ENCODE data around the gene CELSR1.

The CELSR1 gene

GRCh38 chr22:46374663-46375474, 162.6 kb downstream of the CELSR1 start:
- DNase-seq (ENCODE audit: low read depth) = no peak

DNA sequence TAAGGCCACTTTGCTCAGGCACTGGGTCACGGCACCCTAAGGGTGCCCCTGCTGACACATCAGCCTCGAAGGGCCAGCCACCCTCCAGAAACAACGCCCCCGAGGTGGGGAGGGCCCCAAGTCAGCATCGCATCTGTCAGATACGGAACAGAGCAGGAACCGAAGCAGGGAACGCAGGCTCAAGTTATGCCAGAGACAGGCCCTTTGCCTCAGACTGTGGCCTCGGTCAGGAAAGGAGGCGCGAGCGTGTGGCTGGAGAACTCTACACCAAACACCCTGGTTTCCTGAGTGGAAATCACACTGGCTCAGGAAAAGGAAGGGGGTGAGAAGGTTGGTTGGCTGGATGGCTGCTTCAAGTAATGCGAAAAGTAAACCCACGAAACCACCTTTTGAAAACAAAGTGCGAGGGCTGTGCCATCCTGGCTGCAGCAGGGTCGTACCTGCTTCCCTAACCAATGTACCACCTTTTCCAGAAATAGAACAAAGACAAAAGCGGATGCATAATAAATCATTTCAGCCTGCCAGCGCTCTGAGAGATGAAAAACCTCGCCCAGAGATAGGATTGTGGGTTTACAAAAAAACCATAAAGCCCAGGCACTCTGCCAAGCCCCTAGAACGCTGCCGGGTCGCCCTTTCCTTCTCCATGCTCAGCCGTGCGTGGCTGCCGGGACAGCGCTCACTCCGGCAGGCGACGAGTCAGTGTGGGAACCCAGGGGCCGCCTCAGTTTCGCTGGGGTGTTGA, 163.3 kb downstream of the CELSR1 start:
- DNase-seq (ENCODE audit: low read depth) = no peak

DNA sequence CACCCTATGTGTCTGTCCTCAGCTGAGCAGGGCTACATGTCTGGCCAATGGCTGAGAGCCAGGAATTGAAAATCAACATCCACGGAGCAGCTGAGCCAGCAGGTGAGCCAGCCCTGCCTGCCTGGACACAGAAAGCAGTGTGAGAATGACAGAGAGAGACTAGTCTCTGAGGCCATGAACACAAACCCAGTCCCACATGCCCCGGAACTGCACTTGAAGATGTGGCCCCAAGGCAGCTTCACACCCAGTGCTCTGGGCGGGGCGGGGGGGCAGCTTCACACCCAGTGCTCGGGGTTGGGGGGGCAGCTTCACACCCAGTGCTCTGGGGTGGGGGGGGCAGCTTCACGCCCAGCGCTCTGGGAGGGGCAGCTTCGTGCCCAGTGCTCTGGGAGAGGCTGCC, 164.3 kb downstream of the CELSR1 start:
- DNase-seq (ENCODE audit: low read depth) = no peak

GRCh38 chr22:46372686-46373085, 164.7 kb downstream of the CELSR1 start:
- DNase-seq (ENCODE audit: low read depth) = no peak

GRCh38 chr22:46371623-46372226, 165.7 kb downstream of the CELSR1 start:
- DNase-seq (ENCODE audit: low read depth) = no peak

DNA sequence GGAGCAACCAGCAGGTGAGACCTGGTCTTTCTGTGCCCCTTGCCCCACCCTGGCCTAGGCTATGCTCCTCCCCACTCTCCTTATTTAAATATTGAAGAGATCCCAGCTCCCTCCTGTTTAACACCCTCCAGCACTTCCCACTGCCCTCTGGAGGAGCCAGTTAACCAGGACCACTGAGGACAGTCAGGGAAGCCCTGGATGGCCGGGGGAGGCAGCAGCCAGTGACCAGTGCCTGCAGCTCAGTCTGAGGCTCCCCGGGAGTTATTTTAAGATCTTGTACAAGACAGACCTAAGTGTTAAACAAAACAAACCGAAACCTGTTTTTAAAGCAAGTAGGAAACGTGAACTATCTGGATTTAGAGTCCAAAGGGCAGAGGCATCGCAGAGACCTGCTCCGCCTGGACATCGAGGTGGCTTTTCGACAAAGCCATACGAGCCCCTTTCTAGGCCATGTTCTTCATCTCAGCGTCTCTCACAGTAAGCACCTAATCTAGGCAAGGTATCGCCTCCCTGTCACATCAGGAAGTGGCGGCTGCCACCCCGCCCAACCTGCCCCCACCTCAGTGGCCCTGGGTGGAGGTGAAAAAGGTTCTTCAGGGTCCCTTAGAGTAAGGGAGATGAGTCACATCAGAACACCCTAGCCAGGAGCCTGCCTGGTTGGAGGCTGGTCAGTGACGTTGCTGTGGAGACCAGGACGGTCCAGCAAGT, 166.7 kb downstream of the CELSR1 start:
- no peak for DNase-seq (ENCODE audit: low read depth)

GRCh38 chr22:46369716-46370583, 167.5 kb downstream of the CELSR1 start:
- DNase-seq (ENCODE audit: low read depth) = no peak

DNA sequence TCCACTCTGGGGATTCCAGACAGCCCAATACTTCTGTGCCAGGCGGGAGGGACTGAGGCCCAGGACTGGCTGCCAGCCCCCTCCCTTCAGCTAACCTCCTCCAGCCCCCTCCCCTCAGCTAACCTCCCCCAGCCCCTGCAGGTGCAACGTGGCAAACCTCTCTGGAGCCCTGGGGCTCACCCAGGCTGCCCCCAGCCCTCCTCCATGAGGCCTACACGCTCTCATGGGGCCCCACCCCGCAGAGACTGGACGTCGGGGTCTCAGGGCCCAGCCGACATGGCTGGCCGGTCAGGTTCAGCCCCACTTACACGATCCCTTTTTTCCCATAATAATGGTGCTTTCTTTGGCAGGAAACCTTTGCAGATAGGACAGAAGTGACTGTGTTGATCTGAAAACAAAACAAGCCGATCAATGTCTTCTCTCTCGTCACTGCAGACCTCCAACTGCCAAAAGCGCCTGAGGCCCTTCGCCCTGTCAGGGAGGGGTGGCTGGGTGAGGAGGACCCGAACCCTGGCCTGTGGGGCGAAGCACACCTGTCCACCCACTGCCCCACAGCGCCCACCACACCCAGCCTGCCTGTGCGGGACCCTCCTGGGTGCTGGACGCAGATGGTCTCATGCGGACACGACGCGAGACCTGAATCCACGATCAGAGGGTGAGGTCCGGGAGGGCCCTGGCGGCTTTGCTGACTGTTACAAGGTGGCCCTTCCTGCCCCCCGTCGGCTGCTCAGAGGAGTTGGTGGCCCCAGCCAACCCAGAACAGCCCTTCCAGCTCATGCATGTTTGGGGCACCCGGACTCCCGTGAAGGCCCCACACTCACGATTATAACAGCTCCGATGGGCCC, 168.3 kb downstream of the CELSR1 start:
- DNase-seq (ENCODE audit: low read depth) = no peak

GRCh38 chr22:46368422-46368821, 169.0 kb downstream of the CELSR1 start:
- DNase-seq (ENCODE audit: low read depth) = no peak

DNA sequence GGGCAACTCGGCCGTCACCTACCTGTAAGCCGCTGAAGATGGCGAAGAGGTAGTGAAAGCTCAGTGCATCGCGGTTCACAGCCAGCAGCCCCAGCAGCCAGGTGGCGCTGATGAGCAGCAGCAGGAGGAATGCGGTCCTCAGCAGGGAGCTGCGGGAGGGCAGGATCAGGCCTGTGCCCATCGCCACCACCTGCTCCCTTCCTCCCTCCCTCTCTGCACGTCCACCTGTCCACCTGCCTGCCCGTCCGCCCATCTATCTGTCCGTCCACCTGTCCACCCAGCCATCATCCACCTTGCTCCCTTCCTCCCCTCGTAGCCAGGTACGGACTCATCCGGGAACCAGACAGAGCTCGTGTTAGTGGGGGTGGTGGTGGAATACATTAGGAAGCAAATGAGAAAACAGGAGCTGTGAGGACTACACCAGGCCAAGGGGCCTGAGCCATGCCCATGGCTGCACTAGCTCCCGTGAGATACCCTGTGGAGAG, 169.7 kb downstream of the CELSR1 start:
- no peak for DNase-seq (ENCODE audit: low read depth)

GRCh38 chr22:46366801-46367706, 170.4 kb downstream of the CELSR1 start:
- no peak for DNase-seq (ENCODE audit: low read depth)

- no peak for DNase-seq (ENCODE audit: low read depth)
Observed at GRCh38 chr22:46366327-46366731, 171.1 kb downstream of the CELSR1 start.

GRCh38 chr22:46365166-46365624, 172.2 kb downstream of the CELSR1 start:
- DNase-seq (ENCODE audit: low read depth) = no peak

DNA sequence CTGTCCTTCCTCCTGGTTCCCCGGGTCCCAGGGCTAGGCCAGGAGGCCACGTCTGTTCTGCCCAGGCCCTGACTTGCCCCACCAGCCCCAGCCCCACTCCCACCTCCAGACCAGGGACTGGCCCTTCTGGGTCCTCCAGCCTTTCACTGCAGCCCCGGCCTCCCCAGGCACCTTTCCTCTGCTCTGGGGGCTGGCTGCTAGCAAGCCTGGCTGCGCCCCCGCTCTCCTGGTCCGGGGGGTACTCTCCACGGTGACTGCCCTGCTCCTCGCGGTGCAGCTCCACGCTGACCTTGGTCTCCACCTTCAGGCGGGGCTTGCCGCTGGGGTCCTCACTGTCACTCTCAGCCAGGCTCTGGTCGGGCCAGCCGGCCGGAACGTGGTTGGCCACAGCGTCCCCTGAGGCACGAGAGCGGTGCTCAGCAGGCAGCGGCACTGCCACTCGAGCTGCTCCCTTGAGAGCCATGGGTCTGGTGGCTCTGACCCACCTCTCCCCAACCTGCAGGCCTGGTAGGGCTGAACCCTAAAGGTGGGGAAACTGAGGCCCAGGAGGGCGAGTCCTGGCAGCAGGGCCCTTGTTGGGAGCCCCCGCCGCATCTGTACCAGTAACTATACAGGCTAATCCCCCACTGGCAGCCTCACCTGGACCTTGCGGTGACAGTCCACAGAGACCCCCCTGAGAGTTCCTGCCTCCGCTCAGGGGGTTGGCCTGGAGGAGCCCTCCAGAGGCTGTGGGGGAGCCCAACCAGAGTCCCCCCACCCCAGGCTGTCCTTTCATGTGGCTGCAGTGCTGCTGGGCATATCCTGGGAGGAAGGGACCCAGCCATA, 172.9 kb downstream of the CELSR1 start:
- DNase-seq (ENCODE audit: low read depth) = no peak

DNA sequence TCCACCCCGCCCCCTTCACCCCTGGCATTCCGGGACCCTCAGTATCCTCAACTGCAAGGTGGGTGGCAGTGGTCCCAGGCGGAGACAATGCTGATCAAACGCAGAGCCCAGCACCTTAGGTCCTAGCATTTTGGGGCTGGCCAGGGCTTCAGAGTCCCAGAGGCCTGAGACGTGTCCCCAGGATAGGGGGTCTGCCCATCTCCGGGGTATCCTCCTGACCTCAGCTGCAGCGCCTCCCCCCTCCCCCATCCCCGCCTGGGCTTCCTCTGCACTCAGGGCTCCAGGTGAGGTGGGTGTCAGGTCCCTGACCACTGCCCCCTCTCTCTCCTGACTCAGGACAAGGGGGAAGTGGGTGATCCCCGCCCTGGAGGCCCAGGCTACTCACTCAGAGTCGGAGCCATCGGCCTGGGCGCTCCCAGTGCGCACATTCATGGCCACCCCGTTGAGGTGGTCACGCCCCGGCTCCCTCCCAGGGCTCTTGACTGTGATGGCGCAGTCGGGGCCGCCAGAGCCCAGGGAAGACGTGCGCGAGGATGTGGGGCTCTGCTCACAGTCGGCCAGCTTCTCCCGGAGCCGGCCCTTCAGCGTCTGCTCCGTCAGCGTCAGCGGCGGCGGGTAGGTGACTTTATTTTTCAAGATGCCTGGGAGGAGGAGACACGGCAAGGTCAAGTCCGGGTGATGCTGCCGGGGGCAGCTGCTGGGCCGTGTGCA, 173.7 kb downstream of the CELSR1 start:
- no peak for DNase-seq (ENCODE audit: low read depth)

DNA sequence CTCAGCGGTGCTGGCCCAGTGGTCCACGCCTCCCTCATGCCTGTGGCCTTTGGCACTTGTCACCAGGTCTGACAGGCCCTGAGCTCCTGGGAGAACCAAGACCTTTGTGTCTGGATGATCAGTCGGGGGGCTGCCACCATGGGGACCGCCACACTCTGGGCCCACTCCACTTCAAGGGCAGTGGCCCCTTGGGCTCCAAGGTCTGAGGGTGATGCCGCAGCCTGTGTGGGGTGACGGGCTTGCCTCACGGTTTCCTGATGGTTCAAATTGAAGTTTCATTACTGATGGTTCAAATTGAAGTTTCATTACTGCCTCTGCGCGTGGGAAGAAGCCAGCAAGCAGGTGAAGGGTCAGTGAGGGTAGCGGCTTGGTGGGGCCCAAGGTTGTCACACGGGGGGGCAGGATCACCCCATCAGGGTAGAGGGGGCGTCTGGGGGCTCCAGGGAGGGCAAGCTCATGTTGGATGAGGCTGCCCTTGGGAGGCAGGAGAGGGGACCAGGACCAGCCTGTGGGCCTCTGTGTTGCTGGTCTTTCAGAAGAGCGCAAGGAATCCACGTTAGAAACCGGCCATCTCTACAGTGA, 174.4 kb downstream of the CELSR1 start:
- DNase-seq (ENCODE audit: low read depth) = no peak
